Progenitor cell of endocrine pancreas (in vitro differentiated cells): ENCODE data around the gene ATXN2L. TPM values are rescaled to one million over a fixed set of nuclear protein-coding genes. Genes with fewer than 3 reads are reported as not detected.
A peak's percentile ranks its signal among the peaks of the same experiment; 100 is the strongest.

ENCODE experiments used
- DNase-seq: peaks from one replicate; pipeline ENCODE4 v3.0.0; 2021; ENCODE audit warnings: low spot score; ENCODE audit not compliant: unreplicated experiment
- H3K27ac Mint-ChIP-seq: 2 replicates; pipeline ENCODE4 v1.8.0; 2021; ENCODE audit warnings: mild to moderate bottlenecking, moderate library complexity, mixed read lengths
- H3K27me3 Mint-ChIP-seq: 2 replicates; pipeline ENCODE4 v1.8.0; 2021; ENCODE audit warnings: mixed read lengths
- H3K36me3 Mint-ChIP-seq: 2 replicates; pipeline ENCODE4 v1.8.0; 2022; ENCODE audit warnings: mixed read lengths; ENCODE audit not compliant: insufficient read depth
- H3K4me1 Mint-ChIP-seq: 2 replicates; pipeline ENCODE4 v1.8.0; 2021; ENCODE audit warnings: low read depth, mixed read lengths
- H3K4me3 Mint-ChIP-seq: 2 replicates; pipeline ENCODE4 v1.8.0; 2021; ENCODE audit warnings: low read depth, mild to moderate bottlenecking, moderate library complexity, mixed read lengths
- H3K9me3 Mint-ChIP-seq: 2 replicates; pipeline ENCODE4 v1.8.0; 2021; ENCODE audit warnings: low read depth, mixed read lengths
- CTCF ChIP-seq: fragments of 200-600 bp; sonication (generic); IDR thresholded peaks from one replicate; pipeline ENCODE4 v1.5.0; 2021; ENCODE audit warnings: antibody characterized with exemption, mild to moderate bottlenecking; ENCODE audit not compliant: unreplicated experiment
- microRNA-seq: library from miRNA; unstranded; fragments of <30 nt; microRNA quantifications from one replicate; pipeline ENCODE4 v1.1.0, GENCODE V29; 2020; ENCODE audit warnings: borderline number of aligned reads; ENCODE audit not compliant: unreplicated experiment
- total RNA-seq: library from RNA; stranded (reverse); gene quantifications from 2 replicates; pipeline ENCODE4 v1.2.1, GENCODE V29; 2021

The ATXN2L gene
- total RNA-seq, 1 donor from 2014 or later = 248 TPM

DNA sequence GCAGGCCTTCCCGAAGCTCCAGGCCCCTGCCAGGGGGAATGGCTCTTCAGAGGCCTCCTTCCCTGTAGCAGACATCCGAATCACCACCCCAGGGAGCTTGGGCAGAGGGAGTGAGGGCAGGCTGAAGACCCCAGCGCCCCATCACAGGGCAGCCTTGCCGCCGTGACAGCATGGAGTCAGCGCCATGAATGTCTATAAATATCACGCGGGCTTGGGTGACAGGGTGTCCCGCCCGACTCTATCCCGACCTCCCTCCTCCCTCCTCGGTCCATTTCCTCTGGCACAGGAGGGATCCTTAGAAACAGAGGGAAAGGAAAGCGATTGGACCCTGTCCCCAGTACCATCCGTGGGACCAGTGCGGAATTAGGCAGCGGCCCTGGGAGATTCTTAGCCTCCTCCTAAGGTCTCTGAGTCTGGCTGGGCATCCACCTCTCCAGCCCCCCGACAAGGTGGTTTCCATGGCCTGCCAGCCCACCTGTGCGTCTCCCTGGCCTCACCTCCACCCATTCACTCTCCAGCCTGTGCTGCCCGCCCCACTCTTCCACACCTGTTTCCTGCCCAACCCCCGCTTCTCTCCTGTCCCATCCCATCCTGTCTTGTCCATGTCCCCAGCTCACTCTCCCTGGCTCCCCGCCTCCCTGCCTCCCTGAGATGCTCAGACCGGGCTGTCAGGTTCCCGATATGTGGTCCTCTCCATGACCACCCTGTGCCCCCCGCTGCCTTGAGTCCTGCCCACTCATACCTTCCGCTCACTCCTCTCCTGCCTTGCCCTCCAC is 60.6 kb downstream of the ATXN2L start:
- Mint-ChIP-seq H3K27ac (peak overlapping the region; percentile 78), H3K4me3 (no peak overlapping the region)
- no peak for TF ChIP-seq CTCF

DNA sequence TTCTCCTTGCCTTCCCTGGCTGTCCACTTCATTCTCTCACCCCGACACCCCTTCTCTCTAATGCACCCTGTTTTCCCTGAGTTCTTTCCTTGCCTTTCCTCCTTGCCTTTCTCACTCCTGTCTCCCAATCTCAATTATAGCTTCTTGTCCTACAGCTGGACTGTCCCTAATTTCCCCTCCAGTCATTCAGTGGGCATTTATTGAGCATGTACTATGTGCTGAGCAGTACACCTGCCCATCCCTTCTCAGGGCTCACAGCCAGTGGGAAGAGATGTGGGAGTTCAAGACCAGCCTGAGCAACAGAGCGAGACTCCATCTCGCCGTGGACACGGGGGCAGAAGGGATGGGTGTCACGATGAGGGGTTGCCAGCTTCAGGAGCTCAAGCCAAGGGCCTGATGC is 61.2 kb downstream of the ATXN2L start:
- no peak overlapping the region for H3K4me3 Mint-ChIP-seq
- H3K4me1 Mint-ChIP-seq = peaks cover 7% of the 10 kb centered on the region
- TF ChIP-seq CTCF = no peak
- H3K9me3 Mint-ChIP-seq = no peaks in the 10 kb centered on the region
- no peaks in the 10 kb centered on the region for H3K36me3 Mint-ChIP-seq
- peak overlapping the region; percentile 78 for H3K27ac Mint-ChIP-seq
- peaks cover 12% of the 10 kb centered on the region for H3K27me3 Mint-ChIP-seq
- DNase-seq = no peak

More for the DNA sequence above, 60.6 kb downstream of the ATXN2L start:
- Mint-ChIP-seq H3K9me3 (no peaks in the 10 kb centered on the region), H3K36me3 (no peaks in the 10 kb centered on the region), H3K27me3 (peaks cover 12% of the 10 kb centered on the region), H3K4me1 (peaks cover 8% of the 10 kb centered on the region)
- DNase-seq = no peak

Small RNA genes lying within 50 kb of the gene (microRNA-seq; reads per million reads assigned to microRNA genes)
- gene MIR4721 = not detected

Other genes starting within 250 kb of the ATXN2L start
- gene SULT1A2, start 225.9 kb upstream of the ATXN2L start, total RNA-seq = 3.2 and 3.9 TPM in 2 replicates
- 19.8 and 20.9 TPM in 2 replicates for gene SULT1A1, start 213.0 kb upstream of the ATXN2L start, total RNA-seq
- 0.77 and 1.3 TPM in 2 replicates for gene NPIPB8, start 184.9 kb upstream of the ATXN2L start, total RNA-seq
- gene EIF3C, start 111.5 kb upstream of the ATXN2L start, total RNA-seq = 741 and 786 TPM in 2 replicates
- gene NPIPB9, start 71.2 kb upstream of the ATXN2L start, total RNA-seq = 3.2 and 3.4 TPM in 2 replicates
- gene TUFM, start 23.3 kb downstream of the ATXN2L start, total RNA-seq = 158 and 168 TPM in 2 replicates
- 72.8 and 75.1 TPM in 2 replicates for gene SH2B1, start 40.8 kb downstream of the ATXN2L start, total RNA-seq
- 2.7 and 3.0 TPM in 2 replicates for gene ATP2A1, start 55.5 kb downstream of the ATXN2L start, total RNA-seq
- 33.3 and 34.9 TPM in 2 replicates for gene RABEP2, start 102.2 kb downstream of the ATXN2L start, total RNA-seq
- gene CD19, start 109.0 kb downstream of the ATXN2L start, total RNA-seq = not detected in 2 replicates
- 70.4 and 77.1 TPM in 2 replicates for gene NFATC2IP, start 127.9 kb downstream of the ATXN2L start, total RNA-seq
- gene SPNS1, start 151.8 kb downstream of the ATXN2L start, total RNA-seq = 36.6 and 41.1 TPM in 2 replicates
- 5.8 and 8.0 TPM in 2 replicates for gene LAT, start 162.1 kb downstream of the ATXN2L start, total RNA-seq